Stimulated activated CD4-positive, alpha-beta T cell treated with anti-CD3 and anti-CD28 coated beads, TNF-alpha, amount 100 ng/mL, for 1 hour (primary cell): ENCODE data around the gene ZNF831.

Experiments used
- DNase-seq, 3 donors: peaks; one replicate each; pipeline ENCODE4 v3.0.0-alpha.2; 2020; ENCODE audit warnings: low read depth in 3 of 3, low spot score in 1 of 3

ZNF831 gene

GRCh38 chr20:59157531-59157930, 6.1 kb upstream of the ZNF831 start:
- no peak for DNase-seq

DNA sequence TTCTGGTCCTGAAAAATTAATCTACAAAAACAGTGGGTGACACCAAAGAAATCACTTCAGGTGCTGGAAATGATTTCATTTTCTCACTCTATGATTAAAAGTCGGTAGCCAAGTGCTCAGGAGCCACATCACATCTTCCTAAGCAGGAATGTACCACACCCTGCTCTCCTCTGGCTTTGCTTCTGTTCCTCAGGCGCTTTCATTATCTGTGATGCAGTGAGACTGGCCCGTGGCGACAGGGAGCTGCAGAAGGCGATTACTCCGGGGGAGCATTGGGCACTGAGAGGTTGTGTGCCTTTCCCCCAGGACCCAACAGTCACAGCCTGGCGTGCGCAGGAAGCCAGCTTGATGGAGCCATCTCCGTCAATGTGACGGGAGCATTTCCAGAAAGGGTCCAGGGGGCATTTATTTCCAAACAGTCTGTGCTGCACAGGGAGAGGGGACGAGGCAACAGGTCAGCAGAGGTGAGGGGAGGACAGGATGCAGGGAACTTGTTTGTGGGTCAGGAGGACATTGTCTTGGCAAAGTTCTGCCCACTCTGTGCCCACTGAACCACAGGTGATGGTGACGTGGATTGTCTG, 5.6 kb upstream of the ZNF831 start:
- DNase-seq = no peak

- no peak for DNase-seq
These were observed 4.9 kb upstream of the ZNF831 start for GRCh38 chr20:59158673-59159072.

DNA sequence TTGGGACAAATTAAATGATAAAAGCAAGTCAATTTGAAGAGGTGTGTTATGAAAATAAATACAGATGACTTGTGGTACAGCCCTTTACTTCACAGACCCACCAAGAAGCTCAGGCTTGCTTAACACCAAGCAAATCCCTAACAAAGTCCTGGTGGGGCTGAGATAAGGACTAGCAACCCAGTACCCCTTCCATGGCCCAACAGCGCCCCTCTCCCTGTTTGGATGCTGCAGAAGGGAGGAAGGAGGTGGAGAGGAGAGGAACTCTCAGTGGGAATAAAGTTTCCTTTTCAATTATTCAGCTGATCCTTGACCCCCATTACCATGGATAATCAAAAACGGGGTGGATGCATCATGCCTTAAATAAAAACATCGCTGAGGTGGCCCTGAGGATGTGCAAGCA, 4.5 kb upstream of the ZNF831 start:
- DNase-seq = no peak

GRCh38 chr20:59159493-59160376, 3.9 kb upstream of the ZNF831 start:
- DNase-seq = peak in 1 of 3 donors; percentile 54

DNA sequence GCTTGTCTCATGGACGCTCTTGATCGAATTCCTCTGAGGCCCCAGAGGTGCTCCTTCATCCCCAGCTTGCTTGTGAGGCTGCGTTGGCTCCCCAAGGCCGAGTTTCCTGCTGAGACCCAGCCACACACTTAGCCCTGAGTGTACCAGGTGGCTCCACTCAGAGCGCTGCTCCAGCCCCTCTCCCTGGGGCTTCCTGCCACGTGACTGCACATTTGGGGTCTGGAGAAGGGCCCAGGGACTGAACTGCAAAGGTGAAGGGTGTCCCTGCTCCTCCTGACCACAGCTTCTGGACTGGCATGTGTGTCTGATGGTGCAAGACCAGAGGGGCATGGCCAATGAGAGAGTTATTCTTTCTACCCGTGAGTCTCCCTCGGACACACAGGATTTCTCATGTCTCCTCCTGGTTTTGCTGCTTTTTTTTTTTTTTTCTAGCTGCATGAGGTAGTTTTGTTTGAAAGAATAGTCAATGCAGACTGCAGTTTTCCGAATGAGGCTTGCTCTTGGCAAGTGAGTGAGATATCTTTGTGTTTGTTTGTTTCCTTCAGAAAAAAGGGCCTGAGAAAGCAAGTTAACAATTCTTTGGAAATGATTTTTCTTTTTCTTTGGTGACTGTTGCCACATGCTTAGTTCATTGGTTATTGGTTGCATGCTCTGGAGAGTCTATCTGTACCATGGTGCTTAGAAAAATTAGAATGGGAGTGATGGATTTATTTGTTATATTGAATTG, 3.1 kb upstream of the ZNF831 start:
- DNase-seq = no peak

GRCh38 chr20:59161721-59162120, 1.9 kb upstream of the ZNF831 start:
- DNase-seq = no peak

DNA sequence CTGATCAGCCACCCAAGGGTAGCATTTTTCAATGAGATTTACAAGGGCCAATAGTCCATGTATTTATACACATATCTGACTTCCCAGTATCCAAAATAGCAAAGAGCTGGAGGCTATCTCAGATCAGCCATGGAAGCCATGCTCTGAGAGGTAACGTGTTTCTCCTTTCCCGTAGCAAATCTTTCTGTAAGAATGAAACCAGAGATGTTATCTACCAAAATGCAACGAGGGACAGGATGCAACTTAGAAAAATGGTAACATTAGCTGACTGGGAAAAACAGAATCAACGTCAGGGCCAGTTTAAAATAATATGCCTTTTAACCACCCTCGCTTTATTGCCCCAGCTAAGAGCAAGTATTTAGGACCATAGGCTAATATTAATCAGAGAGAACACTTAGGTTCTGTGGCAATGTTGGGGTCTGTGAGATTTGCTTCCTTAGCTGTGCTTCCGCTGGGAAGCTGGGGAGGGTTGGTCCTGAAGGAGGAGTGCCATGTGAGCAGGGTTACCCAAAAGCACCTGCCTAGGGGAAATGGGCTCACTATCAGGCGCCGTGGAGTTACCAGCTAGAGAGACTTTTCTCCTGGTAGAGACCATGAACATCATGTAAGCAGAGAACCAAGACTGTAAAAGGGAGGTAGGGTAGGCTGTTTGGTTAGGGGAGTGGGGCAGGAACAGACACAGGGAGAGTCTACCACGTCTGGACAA, 1.2 kb downstream of the ZNF831 start:
- no peak for DNase-seq

DNA sequence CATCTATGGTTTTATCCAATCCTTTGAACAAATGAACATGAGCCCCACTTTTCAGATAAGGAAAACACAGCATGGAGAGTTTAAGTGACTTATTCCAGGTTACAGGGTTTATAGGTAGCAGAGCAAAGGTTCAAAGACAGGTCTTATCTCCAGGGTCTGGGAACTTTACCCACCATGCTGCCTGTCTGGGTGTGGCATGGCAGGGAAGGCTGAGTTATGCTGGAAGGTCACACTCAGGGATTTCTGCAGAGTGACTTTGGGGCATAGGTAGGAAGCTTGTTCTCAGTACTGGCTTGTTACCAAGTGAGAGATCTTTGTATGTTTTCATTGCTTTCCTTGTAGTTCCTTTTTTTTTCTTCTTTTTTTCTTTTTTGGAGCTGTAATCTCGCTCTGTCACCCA, 1.8 kb downstream of the ZNF831 start:
- no peak for DNase-seq

DNA sequence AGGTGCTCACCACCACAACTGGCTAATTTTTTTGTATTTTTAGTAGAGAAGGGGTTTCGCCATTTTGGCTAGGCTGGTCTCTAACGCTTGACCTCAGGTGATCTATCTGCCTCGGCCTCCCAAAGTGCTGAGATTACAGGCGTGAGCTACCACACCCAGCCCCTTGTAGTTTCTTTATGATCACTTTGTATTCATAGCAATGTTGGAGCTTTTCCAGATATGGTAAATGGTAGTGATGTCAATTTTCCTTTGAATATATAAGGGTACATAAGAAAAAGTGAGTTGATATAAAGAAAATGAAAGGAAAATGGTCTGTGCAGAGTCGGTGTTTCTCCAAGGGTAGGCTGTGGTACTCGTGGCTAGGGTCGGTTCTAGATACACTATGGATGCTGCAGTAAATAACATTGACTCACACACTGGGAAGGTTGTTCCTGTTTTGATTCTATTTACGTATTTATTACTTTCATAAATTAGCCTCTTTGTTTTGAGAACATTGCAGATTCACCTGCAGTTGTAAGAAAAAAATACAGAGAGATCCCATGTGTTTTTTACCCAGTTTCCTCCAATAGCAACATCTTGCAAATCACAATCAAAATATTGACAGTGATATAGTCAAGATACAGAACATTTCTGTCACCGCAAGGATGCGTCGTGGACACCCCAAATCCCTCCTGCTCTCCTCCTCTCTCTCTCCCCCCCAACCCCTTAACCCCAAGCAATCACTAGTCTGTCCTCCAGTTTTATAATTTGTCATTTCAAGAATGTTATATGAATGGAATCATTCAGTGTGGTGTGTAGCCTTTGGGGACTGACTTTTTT, 2.5 kb downstream of the ZNF831 start:
- no peak for DNase-seq

DNA sequence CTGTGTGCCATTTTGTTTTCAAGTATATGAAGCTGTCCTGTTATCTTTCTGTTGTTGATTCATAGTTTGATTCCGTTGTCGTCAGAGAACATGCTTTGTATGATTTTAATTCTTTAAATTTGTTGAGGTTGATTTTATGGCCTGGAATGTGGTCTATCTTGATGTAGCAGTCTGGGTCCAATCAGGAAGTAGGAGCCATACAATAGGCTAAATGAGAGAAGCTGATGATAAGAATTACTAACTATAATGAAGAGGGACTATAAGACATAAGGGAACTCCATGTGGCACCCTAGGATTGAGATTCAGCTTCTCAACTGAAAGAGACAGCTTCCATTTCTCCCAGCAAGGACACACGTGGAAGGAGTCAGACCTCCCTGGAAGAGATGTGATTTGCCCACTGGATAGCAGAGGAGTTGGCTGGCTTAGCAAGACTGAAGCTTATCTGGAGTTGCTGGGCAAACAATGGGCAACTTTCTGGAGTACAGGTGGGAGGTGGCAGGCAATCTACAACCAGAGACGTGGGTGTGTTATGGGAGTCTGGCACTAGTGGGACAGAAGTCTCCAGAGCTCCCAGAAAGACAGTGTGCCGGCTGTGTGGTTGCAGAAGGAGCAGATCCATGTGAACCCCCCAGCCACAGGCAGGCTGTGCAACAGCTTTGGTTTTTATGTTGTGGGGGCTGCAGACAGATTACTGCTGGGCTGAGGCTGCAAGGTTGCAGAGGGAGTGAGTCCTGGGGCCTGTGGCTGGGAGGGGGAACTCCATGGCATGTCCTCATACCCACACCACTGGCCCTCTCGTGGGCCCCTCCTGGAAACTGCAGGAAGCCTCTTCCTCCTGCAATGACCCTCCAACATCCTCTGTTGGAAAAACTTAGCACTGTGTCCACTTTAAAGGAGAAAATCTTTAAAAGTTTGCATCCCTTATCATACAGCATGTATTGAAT, 7.1 kb downstream of the ZNF831 start:
- no peak for DNase-seq

- no peak for DNase-seq
These were observed 8.4 kb downstream of the ZNF831 start for GRCh38 chr20:59171986-59172385.

GRCh38 chr20:59173938-59174491, 10.4 kb downstream of the ZNF831 start:
- DNase-seq = no peak

DNA sequence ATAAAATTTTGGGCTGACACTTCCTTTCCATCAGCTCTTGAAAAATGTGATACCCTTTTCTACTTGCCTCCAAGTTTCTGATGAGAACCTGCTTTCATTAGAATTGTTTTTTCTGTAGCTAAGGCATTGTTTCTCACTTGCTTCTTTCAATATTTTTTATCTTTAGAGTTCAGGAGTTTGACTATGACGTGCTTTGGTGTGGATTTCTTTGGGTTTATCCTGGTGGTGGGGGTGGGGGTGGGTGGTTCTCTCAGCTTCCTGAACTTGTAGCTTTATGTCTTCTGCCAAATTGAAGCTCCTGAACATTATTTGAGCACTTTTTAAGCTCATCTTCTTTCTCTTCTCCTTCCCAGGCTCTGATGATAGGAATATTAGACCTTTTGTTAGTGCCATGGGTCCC, 11.4 kb downstream of the ZNF831 start:
- no peak for DNase-seq

DNA sequence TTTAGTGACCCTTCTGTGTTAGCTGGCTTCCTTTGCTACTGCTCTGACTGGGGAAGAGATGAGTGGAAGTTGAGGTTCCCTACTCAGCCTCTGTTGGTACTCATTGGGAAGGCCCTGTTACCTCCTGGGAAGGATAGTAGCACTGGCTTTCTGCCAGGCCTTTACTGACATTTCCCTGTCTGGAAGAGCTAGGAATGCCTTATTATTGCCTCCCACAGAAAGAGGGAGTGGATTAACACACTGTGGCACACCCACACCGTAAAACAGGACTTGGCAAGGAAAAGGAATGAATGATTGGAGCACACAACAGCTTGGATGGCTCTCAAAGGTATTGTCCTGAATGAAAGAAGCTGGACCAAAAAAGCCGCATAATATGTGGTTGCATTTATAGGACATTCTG, 12.2 kb downstream of the ZNF831 start:
- no peak for DNase-seq

- DNase-seq = no peak
These were observed 13.2 kb downstream of the ZNF831 start for GRCh38 chr20:59176812-59177211.

DNA sequence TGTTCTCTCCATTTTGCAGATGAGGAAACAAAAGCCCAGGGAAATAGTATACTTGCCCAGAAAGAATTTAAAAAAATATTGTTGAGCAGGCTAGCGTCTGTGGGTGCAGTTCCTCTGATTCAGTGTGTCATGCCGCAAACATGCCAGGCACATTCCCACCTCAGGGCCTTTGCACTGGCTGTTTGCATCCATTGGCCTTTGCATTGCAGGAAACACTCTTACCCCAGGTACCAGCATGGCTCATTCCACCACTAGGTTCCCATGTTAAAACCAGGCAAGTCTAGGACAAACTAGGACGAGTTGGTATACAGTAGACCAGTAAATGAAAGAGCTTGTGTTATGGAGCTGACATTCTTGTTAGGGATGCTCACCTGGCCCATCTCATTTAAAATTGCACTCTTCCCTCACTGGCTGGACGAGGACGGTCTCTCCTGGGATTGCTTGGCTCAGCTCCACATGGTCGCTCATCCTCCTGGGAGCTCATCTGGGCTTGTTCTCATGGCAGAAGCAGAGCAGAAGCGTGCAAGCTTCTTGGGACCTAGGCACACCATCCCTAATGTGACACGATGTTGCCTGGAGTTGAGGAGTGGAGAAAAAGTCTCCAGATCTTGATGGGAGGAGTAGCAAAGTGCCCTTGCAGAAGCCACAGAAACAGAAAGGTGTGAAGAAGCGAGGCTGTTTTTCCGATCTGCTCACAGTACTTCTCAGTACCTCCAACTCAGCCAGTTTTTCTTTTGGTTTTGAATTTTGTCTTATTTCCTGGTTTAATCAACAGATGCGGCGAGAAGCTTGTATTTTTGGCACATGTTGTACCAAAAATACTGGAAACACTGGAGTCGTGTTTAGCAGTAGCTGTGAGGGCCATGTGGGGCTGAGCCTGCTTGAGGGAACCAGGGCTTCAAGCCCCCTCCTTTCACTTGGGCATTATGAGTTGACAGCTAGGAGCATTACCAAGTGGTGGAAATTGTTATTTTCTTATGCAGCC, 13.9 kb downstream of the ZNF831 start:
- DNase-seq = no peak

- DNase-seq = no peak
These were observed 15.5 kb downstream of the ZNF831 start for GRCh38 chr20:59178983-59179595.
